ENCODE data around the gene DLG5.

DNA sequence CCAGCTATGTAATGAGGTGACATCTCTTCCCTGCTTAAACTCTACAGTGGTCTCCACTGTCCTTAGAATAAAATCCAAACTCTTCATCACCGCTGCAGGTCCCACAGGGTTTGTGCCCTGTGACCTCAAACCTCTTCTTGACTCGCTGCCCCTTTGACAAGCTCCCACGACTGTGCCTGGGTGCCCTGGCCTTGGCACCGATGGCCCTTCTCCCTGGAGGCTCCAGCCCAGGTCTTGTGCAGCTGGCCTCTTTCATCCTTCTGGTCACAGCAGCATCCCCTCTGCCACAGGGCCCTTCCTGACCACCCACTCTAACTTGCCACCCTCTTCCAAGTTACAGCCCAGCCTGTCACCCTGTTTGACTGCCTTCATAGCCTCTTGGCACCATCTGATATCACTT, 108.2 kb downstream of the DLG5 start:
- TF ChIP-seq EP300 (IDR thresholded peaks at IDR 0.05) (no peak), POLR2AphosphoS5 (IDR thresholded peaks at IDR 0.05) (no peak)

Data from suprapubic skin (tissue), 4 donors.